ENCODE measurements around the gene NECTIN4.
A peak's percentile ranks its signal among the peaks of the same experiment; 100 is the strongest.

Gene NECTIN4

GRCh38 chr1:161111527-161111926, 22.2 kb upstream of the NECTIN4 start:
- no peak for DNase-seq (ENCODE audit: low spot score)

DNA sequence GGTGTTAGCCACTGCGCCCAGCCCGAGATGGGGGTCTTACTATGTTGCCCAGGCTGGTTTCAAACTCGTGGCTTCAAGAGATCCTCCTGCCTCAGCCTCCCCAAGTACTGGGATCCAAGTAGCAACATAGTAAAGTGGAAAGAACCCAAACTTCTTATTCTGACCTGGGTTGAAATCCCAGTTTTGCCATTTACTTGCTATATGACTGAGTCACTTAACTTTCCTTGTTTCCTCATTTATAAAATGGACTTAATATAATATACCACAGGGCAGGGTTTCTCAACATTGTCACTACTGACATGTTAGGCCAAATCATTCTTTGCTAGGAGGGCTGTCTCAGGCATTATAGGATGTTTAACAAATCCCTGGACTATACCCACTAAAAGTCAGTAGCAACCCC, 21.8 kb upstream of the NECTIN4 start:
- no peak for DNase-seq (ENCODE audit: low spot score)

GRCh38 chr1:161106431-161106830, 17.1 kb upstream of the NECTIN4 start:
- DNase-seq (ENCODE audit: low spot score) = no peak

DNA sequence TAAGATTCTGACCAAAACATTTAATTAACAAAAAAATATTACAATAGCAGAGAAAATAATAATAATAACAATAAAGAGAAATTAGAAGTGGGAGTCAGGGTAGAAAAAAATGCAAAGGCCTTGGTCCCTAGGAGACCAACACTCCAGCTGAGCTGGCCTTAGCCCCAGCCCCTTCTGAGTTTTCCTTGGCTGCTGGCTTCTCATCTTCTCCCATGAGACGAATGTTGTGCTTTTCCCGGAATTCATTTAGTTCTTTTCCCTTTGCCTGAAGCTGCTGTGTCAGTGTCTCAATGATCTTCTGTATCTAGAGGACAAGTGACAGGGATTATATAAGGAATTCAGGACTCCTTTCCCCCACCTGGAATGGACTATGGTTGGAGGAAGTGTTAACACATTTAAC, 11.2 kb upstream of the NECTIN4 start:
- no peak for DNase-seq (ENCODE audit: low spot score)

DNA sequence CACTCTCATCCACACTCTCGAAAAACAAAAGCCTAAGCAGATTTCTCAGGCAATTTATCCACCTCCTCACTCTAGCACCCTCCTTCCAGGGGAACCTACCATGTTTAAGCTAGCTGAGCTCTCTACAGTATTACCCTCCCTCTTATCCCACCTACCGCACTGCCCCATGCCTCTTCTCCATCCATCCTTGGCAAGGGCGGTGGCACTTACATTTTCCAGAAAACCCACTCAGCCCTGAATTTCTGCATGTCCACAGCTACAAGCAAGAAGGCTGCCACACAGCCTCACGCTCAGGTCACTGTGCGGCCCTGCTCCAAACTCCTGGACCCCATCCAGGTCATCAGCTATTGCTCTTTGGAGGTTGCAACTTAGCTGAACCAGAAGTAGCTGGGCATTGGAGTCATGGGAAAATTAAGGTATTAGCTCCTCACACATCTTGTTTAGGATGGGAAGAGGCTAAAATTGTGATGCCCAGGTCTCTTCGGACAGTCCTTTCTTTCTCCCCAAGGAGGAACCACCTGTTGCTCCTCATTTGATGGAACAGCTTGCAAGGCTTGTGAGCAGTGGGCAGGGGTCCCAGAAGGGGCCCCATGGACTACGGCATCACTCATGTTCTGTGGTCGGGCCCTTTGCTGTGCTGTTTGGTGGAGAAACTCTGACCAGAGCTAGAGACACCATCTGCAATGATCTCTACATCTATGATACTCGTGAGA, 9.9 kb upstream of the NECTIN4 start:
- DNase-seq (ENCODE audit: low spot score) = no peak

- DNase-seq (ENCODE audit: low spot score) = peak; percentile 86
Observed at GRCh38 chr1:161098210-161099068, 9.1 kb upstream of the NECTIN4 start, which contains the start of gene KLHDC9. TSS of gene KLHDC9 (plus strand) at chr1:161098361. CDS start at chr1:161098536, 175 bp downstream.

DNA sequence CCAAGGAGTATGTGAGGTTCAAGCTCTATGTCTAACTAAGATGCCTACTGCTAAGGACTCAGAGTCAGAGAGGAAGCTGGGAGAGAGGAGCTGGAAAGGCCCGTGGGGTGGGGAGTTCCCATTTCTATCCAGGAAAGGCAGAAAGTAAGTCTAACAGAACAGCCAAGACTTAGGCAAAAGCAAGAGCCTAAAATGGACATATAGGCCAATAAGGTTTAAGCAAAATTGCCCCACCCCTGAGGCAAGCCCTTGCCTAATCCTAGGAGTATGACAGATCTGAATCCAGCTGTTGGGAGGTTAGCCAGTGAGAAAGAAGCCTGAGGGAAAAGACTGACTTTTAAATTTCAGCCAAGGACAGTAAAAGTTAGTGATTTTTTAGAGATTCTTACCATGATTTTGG, 7.2 kb upstream of the NECTIN4 start:
- peak; percentile 68 for DNase-seq (ENCODE audit: low spot score)

- DNase-seq (ENCODE audit: low spot score) = no peak
Observed at GRCh38 chr1:161096015-161096414, 6.7 kb upstream of the NECTIN4 start.

DNA sequence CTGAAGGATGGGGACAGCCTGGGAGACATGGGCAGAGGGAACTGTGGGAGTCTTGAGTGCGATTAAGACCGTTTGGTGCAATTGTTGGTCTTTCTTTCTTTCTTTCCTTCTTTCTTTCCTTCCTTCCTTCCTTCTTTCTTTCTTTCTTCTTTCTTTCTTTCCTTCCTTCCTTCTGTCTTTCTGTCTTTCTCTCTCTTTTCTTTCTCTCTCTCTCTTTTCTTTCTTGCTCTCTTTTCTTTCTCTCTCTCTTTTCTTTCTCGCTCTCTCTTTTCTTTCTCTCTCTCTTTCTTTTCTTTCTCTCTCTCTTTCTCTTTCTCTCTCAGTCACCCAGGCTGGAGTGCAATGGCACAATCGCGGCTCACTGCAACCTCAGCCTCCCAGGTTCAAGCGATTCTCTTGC, 5.9 kb upstream of the NECTIN4 start:
- no peak for DNase-seq (ENCODE audit: low spot score)

- no peak for DNase-seq (ENCODE audit: low spot score)
Observed at GRCh38 chr1:161094481-161094880, 5.1 kb upstream of the NECTIN4 start.

GRCh38 chr1:161092621-161093028, 3.3 kb upstream of the NECTIN4 start:
- peak; percentile 44 for DNase-seq (ENCODE audit: low spot score)

GRCh38 chr1:161091796-161092507, 2.6 kb upstream of the NECTIN4 start:
- no peak for DNase-seq (ENCODE audit: low spot score)

DNA sequence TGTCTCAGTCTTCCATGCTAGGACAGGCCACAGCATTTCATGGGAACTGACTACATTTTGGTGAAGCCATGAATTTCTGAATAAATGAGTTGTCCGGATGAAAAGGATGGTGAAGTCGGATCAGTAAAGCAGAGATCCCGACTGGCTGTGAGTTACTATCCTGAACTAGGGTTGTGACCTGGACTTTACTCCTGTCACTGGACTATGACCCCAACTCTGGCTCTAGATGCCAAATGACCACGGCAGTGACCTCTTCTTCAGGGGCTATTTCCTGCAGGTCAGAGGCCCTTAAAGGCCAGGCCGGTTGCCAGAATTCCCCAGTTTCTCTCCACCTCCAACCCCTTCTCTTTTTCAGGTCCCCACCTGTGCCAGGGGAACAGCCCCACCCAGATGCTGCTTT, 1.7 kb upstream of the NECTIN4 start:
- no peak for DNase-seq (ENCODE audit: low spot score)

DNA sequence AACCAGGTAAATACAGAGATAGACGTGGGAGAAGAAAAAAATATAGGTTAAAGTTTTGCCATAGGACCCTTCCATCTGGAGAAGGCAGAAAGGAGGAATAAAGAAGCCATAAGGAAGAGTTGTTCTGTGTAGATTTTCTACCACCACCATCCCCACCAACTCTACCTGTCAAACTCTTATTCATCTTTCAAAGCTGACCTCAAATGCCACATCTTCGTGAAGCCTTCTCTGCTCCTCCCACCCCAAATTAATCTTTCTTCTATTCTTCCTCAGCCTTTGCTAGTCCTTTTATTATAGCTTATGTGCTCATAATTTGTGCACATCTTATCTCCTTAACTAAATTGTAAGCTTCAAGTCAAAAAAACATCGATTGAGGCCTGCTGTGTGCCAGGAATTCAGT, 1.3 kb upstream of the NECTIN4 start:
- DNase-seq (ENCODE audit: low spot score) = no peak

DNA sequence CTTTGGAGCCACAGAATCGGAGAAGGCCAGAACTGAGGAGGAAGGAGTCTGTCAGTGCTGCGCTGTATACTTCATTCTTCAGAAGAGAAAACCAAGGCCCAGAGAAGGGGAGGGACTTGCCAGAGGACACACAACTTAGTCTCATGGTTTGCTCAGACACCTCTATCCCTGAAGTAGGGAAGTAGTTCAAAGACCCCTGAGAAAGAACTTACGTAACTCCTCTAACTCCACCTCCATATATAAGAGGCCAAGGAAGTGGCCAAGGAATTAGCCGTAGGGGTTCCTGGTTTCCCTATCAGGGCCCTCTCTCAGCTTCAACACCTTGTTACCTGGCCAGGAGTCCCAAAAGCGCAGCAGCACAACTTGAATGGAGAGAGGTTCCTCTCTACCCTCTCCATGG, 580 bp upstream of the NECTIN4 start:
- no peak for DNase-seq (ENCODE audit: low spot score)

- DNase-seq (ENCODE audit: low spot score) = peak; percentile 72
Observed at GRCh38 chr1:161088587-161089110, 709 bp downstream of the NECTIN4 start.

GRCh38 chr1:161086457-161086856, 2.9 kb downstream of the NECTIN4 start:
- DNase-seq (ENCODE audit: low spot score) = no peak

DNA sequence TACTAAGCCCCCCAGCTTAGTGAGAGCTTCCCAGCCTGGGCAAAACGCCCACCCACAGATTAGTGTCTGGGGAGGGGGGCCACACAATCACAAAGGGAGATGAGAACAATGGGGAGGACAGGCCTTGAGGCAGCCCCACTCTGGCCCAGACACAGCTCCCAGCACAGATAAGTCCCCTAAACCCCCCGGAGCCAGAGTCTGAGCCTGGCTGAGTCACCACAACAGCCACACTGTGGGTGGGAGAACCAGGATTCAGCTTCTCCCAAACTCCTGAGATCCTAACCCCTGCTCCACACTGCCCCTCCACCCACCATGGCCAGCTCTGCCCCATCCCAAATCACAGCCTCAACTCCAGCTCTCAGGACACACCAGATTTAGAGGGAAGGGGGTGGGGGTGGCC, 4.2 kb downstream of the NECTIN4 start:
- no peak for DNase-seq (ENCODE audit: low spot score)

- no peak for DNase-seq (ENCODE audit: low spot score)
Observed at GRCh38 chr1:161084597-161084988, 4.8 kb downstream of the NECTIN4 start.

DNA sequence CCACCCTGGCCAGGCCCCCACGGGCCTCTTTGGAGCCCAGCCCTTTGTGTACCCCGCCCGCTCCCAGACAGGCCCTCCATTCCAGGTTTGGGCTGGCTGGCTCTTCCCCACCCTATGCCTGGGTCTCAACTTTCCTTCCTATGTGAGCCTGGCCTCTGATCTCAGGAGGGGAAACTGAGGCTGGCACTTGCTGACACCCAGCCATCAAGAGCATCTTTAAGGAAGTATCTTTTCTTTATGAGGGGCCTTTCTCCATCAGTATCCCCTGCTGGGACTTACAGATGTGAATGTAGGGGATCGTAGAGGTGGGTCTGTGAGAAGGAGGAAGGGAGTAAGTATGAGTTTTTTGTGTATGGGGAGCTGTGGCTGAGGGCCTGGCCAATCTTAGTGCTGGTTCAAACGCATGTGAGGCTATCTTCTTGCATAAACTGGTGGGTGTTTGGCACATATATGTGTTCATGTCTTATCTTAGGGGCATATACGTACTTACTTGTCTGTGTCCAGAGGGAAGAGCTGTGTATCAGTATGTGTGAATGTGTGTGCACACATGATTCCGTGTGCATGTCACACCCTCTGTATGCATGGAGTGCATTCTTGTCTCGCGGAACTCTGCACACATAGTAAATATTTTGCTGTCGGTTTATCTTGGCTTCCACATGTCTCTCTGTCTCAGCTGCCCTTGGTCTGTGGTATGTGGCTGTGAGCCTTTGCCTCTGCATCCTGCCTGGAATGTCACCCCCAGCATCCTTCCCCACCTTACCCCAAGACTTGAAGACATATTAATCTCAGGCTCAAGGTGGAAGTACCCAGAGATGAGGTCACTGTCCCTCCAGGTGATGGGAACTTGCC, 5.4 kb downstream of the NECTIN4 start:
- no peak for DNase-seq (ENCODE audit: low spot score)

DNA sequence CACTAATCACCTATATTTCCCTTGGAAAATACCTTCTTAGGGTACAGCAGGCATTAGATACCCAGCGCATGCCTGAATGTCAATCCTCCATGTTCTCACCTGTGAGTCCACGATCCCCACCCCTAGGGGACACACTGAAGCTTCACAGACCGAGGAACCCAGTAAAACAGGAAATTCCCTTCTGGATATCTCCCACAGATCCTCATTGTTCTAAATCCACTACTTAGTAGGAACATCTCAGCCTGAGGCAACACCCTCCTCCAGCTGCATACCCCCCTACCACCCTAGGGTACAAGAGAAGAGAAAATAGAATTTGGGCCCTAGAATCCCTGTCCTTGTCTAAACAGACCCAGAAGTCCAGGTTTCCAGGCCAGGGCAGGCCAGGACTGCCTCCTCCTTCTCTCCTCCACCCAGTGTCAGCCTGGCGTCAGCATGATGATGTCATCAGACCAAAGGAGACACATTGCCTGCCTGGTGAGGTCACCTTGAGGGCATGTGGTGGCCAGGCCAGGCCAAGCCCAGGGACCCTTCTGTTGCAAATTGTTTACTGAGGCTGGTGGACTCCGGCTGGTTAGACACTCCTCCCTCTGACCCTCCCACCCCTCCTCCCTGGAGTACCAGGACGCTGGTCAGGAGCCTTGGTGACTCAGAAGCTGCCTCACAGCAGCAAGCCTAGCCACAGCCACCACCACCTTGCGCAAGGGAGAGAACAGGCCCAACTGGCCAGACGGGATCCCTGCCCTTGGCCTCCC, 6.2 kb downstream of the NECTIN4 start:
- DNase-seq (ENCODE audit: low spot score) = peak; percentile 94

Measured in AG08395 (cell line).